Fibroblast of villous mesenchyme (primary cell): ENCODE results near the gene TIMM9. TPM values are rescaled to one million over a fixed set of nuclear protein-coding genes. Genes with fewer than 3 reads are reported as not detected.
"Not testable (repeated sequence)": the region's sequence is repeated elsewhere in the genome, so short reads cannot be mapped to it uniquely, and the experiment has no call there.

ENCODE experiments used
- DNase-seq: peaks from one replicate; pipeline ENCODE4 v3.0.0-alpha.2; 2010; ENCODE audit warnings: low read depth
- H3K4me3 ChIP-seq: 2 replicates; pipeline ENCODE4 v1.5.1; 2011; ENCODE audit warnings: low read depth, mild to moderate bottlenecking, low read length
- total RNA-seq: library from RNA; depleted of rRNA; stranded (reverse); fragments of >200 nt; gene quantifications from 2 replicates; pipeline ENCODE4 v1.2.3, GENCODE V29; 2012
- TF ChIP-seq, protein P1 (sequence below): IDR thresholded peaks from 2 replicates; pipeline ENCODE4 v1.5.1; 2012; ENCODE audit warnings: low read depth, mild to moderate bottlenecking, low read length; ENCODE audit not compliant: insufficient read depth

TIMM9 gene
- total RNA-seq, 1 donor, result 22.9 TPM

DNA sequence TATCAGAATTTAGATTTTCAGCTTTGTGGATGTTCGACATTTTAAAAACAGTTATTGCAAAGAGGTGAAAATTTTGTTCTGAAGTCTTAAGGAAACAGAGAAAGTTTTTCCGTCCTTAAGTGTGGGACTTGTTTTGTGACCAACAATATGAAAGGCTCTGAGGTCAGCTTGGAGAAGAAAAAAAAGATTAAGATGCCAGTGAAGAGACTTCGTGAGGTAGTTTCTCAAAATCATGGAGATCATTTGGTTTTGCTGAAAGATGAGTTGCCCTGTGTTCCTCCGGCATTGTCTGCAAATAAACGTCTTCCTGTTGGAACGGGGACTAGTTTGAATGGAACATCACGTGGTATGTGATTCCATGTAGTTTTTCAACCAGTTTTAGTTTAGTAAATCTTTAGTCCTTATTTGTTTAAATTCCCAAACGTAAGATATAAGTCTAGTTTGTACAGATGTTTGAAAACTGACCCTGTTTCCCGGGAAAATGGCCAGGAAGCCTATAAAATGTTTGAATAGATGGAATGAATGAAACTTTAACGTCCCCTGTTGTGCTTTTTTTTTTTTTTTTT is 870 bp upstream of the TIMM9 start:
- TF ChIP-seq, protein P1, sequence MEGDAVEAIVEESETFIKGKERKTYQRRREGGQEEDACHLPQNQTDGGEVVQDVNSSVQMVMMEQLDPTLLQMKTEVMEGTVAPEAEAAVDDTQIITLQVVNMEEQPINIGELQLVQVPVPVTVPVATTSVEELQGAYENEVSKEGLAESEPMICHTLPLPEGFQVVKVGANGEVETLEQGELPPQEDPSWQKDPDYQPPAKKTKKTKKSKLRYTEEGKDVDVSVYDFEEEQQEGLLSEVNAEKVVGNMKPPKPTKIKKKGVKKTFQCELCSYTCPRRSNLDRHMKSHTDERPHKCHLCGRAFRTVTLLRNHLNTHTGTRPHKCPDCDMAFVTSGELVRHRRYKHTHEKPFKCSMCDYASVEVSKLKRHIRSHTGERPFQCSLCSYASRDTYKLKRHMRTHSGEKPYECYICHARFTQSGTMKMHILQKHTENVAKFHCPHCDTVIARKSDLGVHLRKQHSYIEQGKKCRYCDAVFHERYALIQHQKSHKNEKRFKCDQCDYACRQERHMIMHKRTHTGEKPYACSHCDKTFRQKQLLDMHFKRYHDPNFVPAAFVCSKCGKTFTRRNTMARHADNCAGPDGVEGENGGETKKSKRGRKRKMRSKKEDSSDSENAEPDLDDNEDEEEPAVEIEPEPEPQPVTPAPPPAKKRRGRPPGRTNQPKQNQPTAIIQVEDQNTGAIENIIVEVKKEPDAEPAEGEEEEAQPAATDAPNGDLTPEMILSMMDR, result no peak
- peak; percentile 67 for DNase-seq
- H3K4me3 ChIP-seq, result peak overlapping the region; percentile 80

DNA sequence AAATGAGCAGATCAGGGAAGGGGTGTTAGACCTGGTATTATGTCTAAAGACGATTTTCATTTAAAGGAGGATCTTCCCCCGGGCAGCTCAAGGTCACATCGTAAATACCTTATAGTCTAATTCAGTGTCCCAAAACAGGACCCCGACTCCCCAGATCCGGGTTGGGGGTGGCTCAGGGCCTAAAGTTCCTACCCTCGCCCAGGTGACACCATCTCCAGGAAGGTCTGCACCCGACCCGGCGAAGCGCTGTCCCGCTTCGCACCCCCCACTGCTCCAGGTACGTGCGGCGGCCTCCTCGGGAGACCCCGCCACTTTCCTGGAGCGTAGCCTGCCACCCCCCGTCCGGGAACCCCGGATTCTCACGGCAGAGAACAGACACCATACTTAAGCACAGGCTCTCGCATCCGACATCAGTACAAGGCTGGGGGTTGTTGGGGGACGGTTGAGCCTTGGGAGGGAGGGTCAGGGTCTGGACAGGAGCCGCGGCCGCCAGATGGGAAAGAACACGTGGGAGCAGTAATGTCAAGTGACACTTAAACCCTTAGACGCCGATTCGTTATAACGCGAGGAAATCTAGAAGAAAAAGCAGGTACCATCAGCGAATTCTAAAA is 556 bp downstream of the TIMM9 start:
- H3K4me3 ChIP-seq, result peak overlapping the region; percentile 80
- TF ChIP-seq, protein P1, result no peak
- peak; percentile 73 for DNase-seq

- not testable (repeated sequence) for H3K4me3 ChIP-seq, DNase-seq
Measured at GRCh38 chr14:58416934-58417333, 10.4 kb downstream of the TIMM9 start.

DNA sequence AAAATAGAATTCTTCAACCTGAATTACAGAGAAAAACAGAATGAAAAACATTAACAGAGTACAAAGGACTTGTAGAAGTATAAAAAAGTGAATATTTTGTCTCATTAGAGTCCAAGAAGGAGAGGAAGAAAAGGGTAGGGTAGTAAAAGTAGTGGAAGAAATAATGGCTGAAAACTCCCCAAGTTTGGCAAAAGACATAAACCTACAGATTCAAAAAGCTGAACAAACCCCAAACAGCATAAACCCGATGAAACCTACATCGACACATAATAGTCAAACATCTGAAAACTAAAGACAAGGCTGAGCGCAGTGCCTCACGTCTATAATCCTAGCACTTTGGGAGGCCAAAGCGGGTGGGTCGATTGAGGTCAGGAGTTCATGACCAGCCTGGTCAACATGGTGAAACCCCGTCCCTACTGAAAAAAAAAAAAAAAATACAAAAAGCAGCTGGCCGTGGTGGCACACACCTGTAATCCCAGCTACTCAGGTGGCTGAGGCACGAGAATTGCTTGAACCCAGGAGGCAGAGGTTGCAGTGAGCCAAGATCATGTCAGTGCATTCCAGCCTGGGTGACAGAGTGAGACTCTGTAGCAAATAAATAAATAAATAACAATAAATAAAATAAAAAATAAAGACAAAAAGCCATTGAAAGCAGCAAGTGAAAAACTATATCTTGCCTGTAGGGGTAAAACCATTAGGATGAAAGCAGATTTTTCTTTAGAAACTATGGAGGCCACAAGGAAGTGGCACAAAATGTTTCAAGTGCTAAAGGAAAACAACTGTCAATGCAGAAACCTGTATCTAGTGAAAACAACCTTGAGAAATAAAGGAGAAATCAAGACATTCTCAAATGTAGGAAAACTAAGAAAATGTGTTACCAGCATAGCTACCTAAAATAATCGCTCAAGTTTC is 11.4 kb downstream of the TIMM9 start:
- H3K4me3 ChIP-seq, result no peak overlapping the region
- DNase-seq, result no peak
- TF ChIP-seq, protein P1, result no peak

DNA sequence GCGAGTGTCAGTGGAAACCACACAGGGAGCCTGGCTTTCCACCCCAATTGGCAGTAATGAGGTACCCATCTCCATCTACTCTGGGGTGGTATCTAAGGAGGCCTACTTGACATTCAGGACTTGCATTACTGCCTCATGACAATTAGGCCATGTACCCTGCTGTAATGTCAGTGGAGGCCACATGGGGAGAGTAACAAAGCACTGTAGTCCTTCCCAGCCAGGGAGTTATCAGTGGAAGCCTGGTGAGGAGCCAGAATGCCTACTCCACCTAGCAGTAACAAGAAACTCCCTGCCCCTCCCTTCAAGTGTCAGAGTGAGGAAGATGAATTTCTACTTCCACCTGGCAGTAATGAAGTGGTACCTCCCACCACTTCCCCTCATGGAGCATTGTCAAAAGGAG is 12.5 kb downstream of the TIMM9 start:
- TF ChIP-seq, protein P1, result no peak
- DNase-seq, result no peak
- no peak overlapping the region for H3K4me3 ChIP-seq

- DNase-seq, result no peak
- H3K4me3 ChIP-seq, result no peak overlapping the region
- TF ChIP-seq, protein P1, result no peak
Measured at GRCh38 chr14:58408681-58409215, 18.6 kb downstream of the TIMM9 start.

DNA sequence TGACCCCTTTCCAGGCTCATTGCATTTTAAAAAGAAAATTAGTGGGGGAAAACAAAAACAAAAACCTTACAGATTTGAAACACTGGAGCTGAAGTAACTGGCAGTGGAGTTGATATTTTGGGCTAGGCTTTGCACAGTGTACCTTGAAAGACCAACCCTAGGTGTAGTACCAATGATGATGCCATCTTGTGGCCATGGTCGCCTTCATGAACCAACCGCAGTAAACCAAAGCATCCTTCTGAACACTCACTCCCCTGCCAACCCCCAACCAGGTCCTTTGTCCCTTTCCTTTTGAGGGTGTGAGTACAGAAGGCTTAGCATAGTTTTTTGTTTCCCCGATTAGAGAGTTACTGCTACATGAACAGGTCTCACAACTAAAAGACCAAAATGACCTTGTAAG is 25.7 kb downstream of the TIMM9 start:
- no peak overlapping the region for H3K4me3 ChIP-seq
- DNase-seq, result no peak
- TF ChIP-seq, protein P1, result no peak
